Naive thymus-derived CD8-positive, alpha-beta T cell (primary cell): Measurements from ENCODE around the gene SLC45A2. TPM values are rescaled to one million over a fixed set of nuclear protein-coding genes. Genes with fewer than 3 reads are reported as not detected.

Experiments
- ATAC-seq, 2 donors: fragments of 150-1000 bp; cut with Tn5 transposase in 1 of 2; sonication (Bioruptor Pico), chemical (Tn5 transposase) in 1 of 2; 1 replicate in 1 of 2; 2 replicates in 1 of 2; pipeline ENCODE4 v1.10.0; 2021; ENCODE audit warnings: mild to moderate bottlenecking in 2 of 2, moderate library complexity in 2 of 2
- POLR2A ChIA-PET: fragments of 350-600 bp; sonication (Branson Sonifier 250); formaldehyde crosslinking; loops from one replicate; lab custom pipeline; 2021; ENCODE audit warnings: antibody characterized with exemption; lab: Charles Lee
- DNase-seq, 10 donors: peaks; one replicate each; pipeline versions ENCODE4 v3.0.0 to v3.0.0-alpha.2; 2020 to 2022
- H3K27ac Mint-ChIP-seq, 10 donors: one replicate each; pipeline ENCODE4 v1.8.0; 2020 to 2022; ENCODE audit warnings: mild to moderate bottlenecking in 10 of 10, mixed read lengths in 10 of 10, moderate library complexity in 4 of 10, inconsistent platforms in 1 of 10
- H3K27me3 Mint-ChIP-seq, 5 donors: one replicate each; pipeline ENCODE4 v1.8.0; 2021 to 2022; ENCODE audit warnings: mixed read lengths in 5 of 5
- H3K36me3 Mint-ChIP-seq, 3 donors: one replicate each; pipeline ENCODE4 v1.8.0; 2020 to 2022; ENCODE audit warnings: mixed read lengths in 3 of 3, mild to moderate bottlenecking in 2 of 3, inconsistent platforms in 1 of 3
- H3K4me1 Mint-ChIP-seq, 4 donors: one replicate each; pipeline ENCODE4 v1.8.0; 2021 to 2022; ENCODE audit warnings: mixed read lengths in 4 of 4
- H3K4me3 Mint-ChIP-seq, 10 donors: one replicate each; pipeline ENCODE4 v1.8.0; 2020 to 2022; ENCODE audit warnings: mild to moderate bottlenecking in 10 of 10, mixed read lengths in 10 of 10, moderate library complexity in 6 of 10, inconsistent platforms in 1 of 10
- H3K9me3 Mint-ChIP-seq, 9 donors: one replicate each; pipeline ENCODE4 v1.8.0; 2020 to 2022; ENCODE audit warnings: mixed read lengths in 9 of 9, mild to moderate bottlenecking in 3 of 9, inconsistent platforms in 1 of 9, moderate library complexity in 1 of 9
- polyA plus RNA-seq, 3 donors: library from polyadenylated mRNA; unstranded; fragments of 300-500 nt; fragmentation: Illumina TruSeq; gene quantifications; one replicate each; pipeline ENCODE4 v1.2.3, GENCODE V29; 2021
- total RNA-seq, 8 experiments: library from RNA in 2 of 8; stranded (reverse) in 2 of 8; gene quantifications; one replicate each; pipeline ENCODE4 v1.2.3 and lab custom pipeline; 2021 to 2026

Gene SLC45A2
- total and polyA plus RNA-seq, 5 experiments from 2014 or later = 0.93 TPM; not detected in 4

DNA sequence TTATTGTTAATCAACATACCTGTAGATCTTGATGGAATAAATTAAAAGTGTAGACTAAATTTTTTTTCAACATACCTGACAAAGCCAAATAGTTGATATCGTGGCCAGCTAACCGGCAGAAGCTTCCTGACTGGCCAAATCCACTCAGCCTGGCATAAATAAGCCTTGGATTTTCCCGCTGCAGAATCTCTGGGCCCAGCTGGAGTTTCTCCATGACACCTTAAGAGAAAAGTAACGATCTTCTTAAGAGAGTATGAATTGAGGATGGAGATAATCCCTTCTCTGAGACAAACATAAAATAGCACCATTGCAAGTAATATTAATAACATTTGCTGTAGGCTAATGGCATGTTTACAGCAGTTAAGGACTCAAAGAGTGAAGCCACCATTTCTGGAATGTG is 21.2 kb upstream of the SLC45A2 start:
- Mint-ChIP-seq H3K36me3 (peaks cover 5 to 28% (median 5%) of the 10 kb centered on the region in 3 donors), H3K4me3 (no peak overlapping the region), H3K27me3 (no peaks in the 10 kb centered on the region), H3K4me1 (peaks cover 12 to 30% (median 23%) of the 10 kb centered on the region in 4 donors), H3K27ac (peak overlapping the region in 2 of 10 donors; percentile 19 to 28), H3K9me3 (no peaks in the 10 kb centered on the region)
- ATAC-seq (no peak), DNase-seq (no peak)
- POLR2A ChIA-PET = interaction anchor here (0.8 kb wide), 1 partner anchor 16 kb away, joined by 4 read pairs; no protein-coding TSS in a partner anchor

- POLR2A ChIA-PET = no interaction called here
- Mint-ChIP-seq H3K4me1 (peaks cover 12 to 30% (median 23%) of the 10 kb centered on the region in 4 donors), H3K27me3 (no peaks in the 10 kb centered on the region), H3K27ac (peak overlapping the region in 1 of 10 donors; percentile 19), H3K4me3 (peak overlapping the region in 2 of 10 donors; percentile 5 to 7), H3K9me3 (no peaks in the 10 kb centered on the region), H3K36me3 (peaks cover 5 to 28% (median 5%) of the 10 kb centered on the region in 3 donors)
- DNase-seq = no peak
- no peak for ATAC-seq
These were observed 20.7 kb upstream of the SLC45A2 start for GRCh38 chr5:34005211-34005610.

DNA sequence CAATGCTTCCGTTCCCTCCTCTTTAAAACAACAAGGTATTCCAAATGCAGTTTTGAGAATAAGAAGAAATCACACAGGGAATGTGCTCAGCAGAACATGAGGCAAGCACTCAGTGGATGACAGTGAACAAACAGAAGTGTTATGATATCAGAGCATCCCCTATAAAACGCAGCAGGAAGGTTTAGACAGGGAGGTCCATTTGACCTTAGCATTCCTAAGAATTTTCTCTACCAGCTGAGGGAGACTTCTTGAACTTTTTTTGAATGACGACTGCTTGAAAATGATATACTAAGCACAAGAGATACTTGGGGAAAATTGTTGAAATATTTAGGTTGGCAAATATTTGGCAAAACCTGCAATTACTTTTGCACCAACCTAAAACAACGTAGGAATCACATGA is 19.4 kb upstream of the SLC45A2 start:
- peaks cover 8 to 24% (median 17%) of the 10 kb centered on the region in 4 donors for H3K4me1 Mint-ChIP-seq
- DNase-seq = no peak
- H3K36me3 Mint-ChIP-seq = peaks cover 5 to 28% (median 5%) of the 10 kb centered on the region in 3 donors
- H3K4me3 Mint-ChIP-seq = no peak overlapping the region
- POLR2A ChIA-PET = no interaction called here
- ATAC-seq = no peak
- H3K9me3 Mint-ChIP-seq = no peaks in the 10 kb centered on the region
- H3K27me3 Mint-ChIP-seq = no peaks in the 10 kb centered on the region
- H3K27ac Mint-ChIP-seq = no peak overlapping the region

DNA sequence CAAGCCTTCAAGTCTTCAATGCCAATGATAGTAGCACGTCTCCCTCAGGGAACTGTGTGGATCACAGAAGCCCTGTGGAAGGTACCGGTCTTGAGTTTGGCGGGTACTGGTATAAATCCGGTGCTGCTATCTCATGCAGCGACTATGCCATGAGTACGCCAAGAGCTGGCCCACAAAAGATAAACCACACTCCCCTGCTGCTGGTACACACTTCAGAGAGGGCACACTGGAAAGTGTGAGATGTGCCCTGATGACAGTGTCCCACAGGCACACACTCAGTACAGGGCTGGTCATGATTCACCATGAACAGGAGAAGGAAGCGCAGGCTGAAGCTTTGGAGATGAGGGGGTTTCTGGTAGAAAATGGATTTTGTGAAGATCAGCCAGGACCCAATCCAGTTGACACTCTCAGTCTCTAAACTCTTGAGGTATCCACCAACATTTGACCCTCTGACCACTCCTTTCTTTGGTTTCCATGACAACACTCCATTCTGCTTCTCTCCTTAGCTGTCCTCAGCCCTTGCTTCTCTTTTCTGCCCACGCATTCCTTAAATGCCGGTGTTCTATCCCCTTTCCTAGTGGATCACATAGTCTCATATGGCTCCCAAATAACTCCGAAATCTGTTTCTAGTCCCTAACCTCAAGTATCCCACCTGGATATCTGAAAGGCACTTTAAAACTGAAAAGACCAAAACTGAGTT is 18.3 kb upstream of the SLC45A2 start:
- H3K4me1 Mint-ChIP-seq = peaks cover 8 to 16% (median 11%) of the 10 kb centered on the region in 4 donors
- H3K27me3 Mint-ChIP-seq = no peaks in the 10 kb centered on the region
- no peak overlapping the region for H3K4me3 Mint-ChIP-seq
- ATAC-seq (no peak), DNase-seq (no peak)
- H3K27ac Mint-ChIP-seq = peak overlapping the region in 1 of 10 donors; percentile 25
- no peaks in the 10 kb centered on the region for H3K9me3 Mint-ChIP-seq
- POLR2A ChIA-PET = no interaction called here
- H3K36me3 Mint-ChIP-seq = peaks cover 5 to 28% (median 8%) of the 10 kb centered on the region in 3 donors

- H3K4me1 Mint-ChIP-seq = peaks cover 2 to 11% (median 7%) of the 10 kb centered on the region in 4 donors
- H3K4me3 Mint-ChIP-seq = no peak overlapping the region
- DNase-seq = no peak
- peak overlapping the region in 1 of 10 donors; percentile 58 for H3K27ac Mint-ChIP-seq
- H3K27me3 Mint-ChIP-seq = no peaks in the 10 kb centered on the region
- H3K9me3 Mint-ChIP-seq = no peaks in the 10 kb centered on the region
- POLR2A ChIA-PET = no interaction called here
- H3K36me3 Mint-ChIP-seq = peaks cover 5 to 32% (median 13%) of the 10 kb centered on the region in 3 donors
- ATAC-seq = no peak
These were observed 16.8 kb upstream of the SLC45A2 start for GRCh38 chr5:34001241-34001841.

DNA sequence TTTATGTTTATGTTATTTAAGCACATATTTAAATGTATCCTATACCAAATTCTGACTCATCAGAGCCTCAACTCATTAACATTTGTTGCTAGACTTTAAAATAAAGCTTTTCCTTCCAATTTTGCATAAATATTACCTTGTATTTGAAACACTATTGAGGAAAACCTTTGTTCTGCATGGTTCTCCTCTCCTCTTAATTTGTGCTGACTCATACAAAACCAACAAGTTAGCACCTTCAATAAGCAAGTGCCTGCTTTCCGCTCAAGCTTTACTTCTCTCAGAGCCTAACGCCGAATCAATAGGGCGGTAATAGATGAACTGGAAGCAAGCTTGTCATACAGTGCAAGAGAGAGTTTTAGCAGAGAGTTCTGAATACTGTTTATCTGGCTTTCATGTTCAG is 15.5 kb upstream of the SLC45A2 start:
- Mint-ChIP-seq H3K4me3 (no peak overlapping the region), H3K4me1 (peaks cover 1 to 7% (median 4%) of the 10 kb centered on the region in 4 donors), H3K27me3 (no peaks in the 10 kb centered on the region), H3K27ac (no peak overlapping the region), H3K9me3 (no peaks in the 10 kb centered on the region), H3K36me3 (peaks cover 5 to 41% (median 13%) of the 10 kb centered on the region in 3 donors)
- DNase-seq = no peak
- ATAC-seq = no peak
- POLR2A ChIA-PET = no interaction called here

DNA sequence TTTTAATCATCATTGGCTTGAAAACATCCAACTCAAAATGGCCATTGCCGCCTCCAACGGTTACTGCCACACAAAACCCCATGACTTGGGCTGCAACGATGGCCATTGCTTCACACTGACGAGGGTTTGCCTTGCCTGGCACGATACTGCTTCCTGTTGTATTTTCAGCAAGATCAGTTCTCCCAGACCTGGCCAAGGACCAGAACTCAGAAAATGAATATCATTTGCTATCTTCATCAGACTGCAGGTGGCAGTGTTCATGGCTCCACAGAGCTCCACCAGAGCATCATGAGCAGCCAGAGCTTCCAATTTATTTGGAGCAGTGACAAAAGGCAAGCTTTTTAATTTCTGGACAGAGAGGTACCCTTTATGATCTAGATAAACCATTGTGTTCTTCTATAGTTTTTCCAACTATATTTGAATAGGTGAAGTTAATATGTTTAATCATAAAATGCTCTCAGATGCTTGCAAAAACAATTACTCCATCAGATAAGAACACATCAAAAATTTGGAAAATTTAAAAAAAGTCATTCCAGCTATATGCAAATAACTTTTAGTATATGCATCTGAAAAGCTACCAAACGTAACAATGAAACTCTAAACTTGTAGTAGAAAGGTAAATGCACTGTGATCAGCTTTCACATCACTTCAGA is 13.0 kb upstream of the SLC45A2 start:
- Mint-ChIP-seq H3K36me3 (peaks cover 0 to 33% (median 8%) of the 10 kb centered on the region in 3 donors), H3K4me3 (no peak overlapping the region), H3K27me3 (no peaks in the 10 kb centered on the region), H3K9me3 (no peaks in the 10 kb centered on the region), H3K27ac (peak overlapping the region in 2 of 10 donors; percentile 7 to 38), H3K4me1 (peaks cover 1 to 7% (median 4%) of the 10 kb centered on the region in 4 donors)
- ATAC-seq (peak; percentile 66 to 71), DNase-seq (peak in 7 of 10 donors; percentile 4 to 64 (median 24))
- POLR2A ChIA-PET = interaction anchor here (0.9 kb wide), 1 partner anchor 11 kb away, joined by 4 read pairs; the partner anchor contains the start of gene AMACR

- DNase-seq (no peak), ATAC-seq (no peak)
- POLR2A ChIA-PET = no interaction called here
- Mint-ChIP-seq H3K4me3 (no peak overlapping the region), H3K27me3 (no peaks in the 10 kb centered on the region), H3K9me3 (no peaks in the 10 kb centered on the region), H3K4me1 (peaks cover 1 to 7% (median 4%) of the 10 kb centered on the region in 4 donors), H3K27ac (no peak overlapping the region), H3K36me3 (peaks cover 0 to 32% (median 8%) of the 10 kb centered on the region in 3 donors)
These were observed 11.4 kb upstream of the SLC45A2 start for GRCh38 chr5:33995865-33996264.

DNA sequence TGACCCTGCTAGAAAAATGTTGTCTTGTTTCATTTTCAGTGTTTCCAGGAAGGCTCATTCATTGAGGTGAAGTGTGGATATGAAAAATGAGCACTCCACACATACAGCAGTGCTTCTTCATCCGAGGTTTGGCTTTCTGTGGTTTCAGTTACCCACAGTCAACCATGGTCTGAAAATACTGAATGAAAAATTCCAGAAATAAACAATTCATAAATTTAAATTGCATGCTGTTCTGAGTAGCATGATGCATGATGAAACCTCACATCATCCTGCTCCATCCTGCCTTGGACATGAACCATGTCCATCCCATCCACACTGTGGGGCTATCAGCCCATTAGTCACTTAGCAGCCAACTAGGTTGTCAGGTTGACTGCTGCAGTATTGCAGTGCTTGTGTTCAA is 10.4 kb upstream of the SLC45A2 start:
- no peak for ATAC-seq
- Mint-ChIP-seq H3K9me3 (no peaks in the 10 kb centered on the region), H3K27me3 (no peaks in the 10 kb centered on the region), H3K4me3 (no peak overlapping the region), H3K4me1 (peaks cover 1 to 7% (median 4%) of the 10 kb centered on the region in 4 donors), H3K27ac (no peak overlapping the region), H3K36me3 (peaks cover 0 to 30% (median 8%) of the 10 kb centered on the region in 3 donors)
- POLR2A ChIA-PET = no interaction called here
- DNase-seq = no peak

DNA sequence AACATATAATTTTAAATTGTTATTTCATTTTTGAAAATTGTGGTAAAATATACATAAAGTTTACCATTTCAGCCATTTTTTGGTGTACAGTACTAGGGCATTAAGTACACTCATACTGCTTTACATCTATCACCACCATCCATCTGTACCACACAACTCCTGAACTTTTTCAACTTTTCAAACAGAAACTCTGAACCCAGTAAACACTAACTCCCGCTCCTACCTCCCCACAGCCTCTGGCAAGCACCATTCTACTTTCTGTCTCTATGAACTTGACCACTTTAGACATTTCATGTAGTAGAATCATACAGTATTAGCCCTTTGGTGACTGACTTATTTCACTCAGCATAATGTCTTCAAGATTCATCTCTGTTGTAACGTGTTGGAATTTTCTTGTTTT is 8.4 kb upstream of the SLC45A2 start:
- Mint-ChIP-seq H3K9me3 (no peaks in the 10 kb centered on the region), H3K36me3 (peaks cover 13 to 46% (median 21%) of the 10 kb centered on the region in 3 donors), H3K4me1 (peaks cover 1 to 7% (median 4%) of the 10 kb centered on the region in 4 donors), H3K27ac (no peak overlapping the region), H3K27me3 (no peaks in the 10 kb centered on the region), H3K4me3 (no peak overlapping the region)
- ATAC-seq (no peak), DNase-seq (no peak)
- POLR2A ChIA-PET = no interaction called here

DNA sequence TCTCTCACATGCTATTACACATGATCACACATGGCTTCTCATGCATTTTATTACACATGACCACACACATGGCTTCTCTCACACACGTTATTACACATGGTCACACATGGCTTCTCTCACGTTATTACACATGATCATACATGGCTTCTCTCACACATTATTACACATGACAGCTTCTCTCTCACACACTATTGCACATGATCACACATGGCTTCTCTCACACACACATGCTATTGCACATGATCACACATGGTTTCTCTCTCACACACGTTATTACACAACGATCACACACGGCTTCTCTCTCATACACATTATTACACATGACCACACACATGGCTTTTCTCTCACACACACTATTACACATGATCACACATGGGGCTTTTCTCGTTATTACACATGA is 954 bp upstream of the SLC45A2 start:
- no peak for ATAC-seq
- Mint-ChIP-seq H3K4me3 (no peak overlapping the region), H3K36me3 (peaks cover 13 to 27% (median 21%) of the 10 kb centered on the region in 3 donors), H3K9me3 (no peaks in the 10 kb centered on the region), H3K4me1 (no peaks in the 10 kb centered on the region), H3K27me3 (peaks cover 0 to 1% (median 0%) of the 10 kb centered on the region in 5 donors), H3K27ac (no peak overlapping the region)
- no peak for DNase-seq
- POLR2A ChIA-PET = no interaction called here

DNA sequence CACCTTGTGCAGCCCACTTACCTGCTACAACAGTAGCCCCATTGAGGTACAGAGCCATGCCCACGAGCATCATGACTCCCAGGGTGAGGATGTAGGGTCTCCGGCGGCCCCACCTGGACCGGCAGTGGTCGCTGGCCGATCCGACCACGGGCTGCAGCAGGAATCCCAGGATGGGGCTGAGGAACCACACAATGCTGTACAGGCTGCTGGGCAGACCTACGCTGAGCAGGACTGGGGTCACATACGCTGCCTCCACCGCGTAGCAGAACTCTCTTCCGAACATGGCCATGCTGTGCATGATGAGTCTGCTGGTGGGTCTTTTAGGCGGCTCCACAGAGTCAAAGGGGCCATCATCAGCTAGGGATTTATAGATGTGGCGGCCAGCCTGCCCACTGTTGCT is 315 bp downstream of the SLC45A2 start:
- Mint-ChIP-seq H3K27ac (no peak overlapping the region), H3K9me3 (no peaks in the 10 kb centered on the region), H3K36me3 (peaks cover 10 to 23% (median 17%) of the 10 kb centered on the region in 3 donors), H3K4me3 (no peak overlapping the region), H3K27me3 (peaks cover 0 to 2% (median 0%) of the 10 kb centered on the region in 5 donors), H3K4me1 (no peaks in the 10 kb centered on the region)
- ATAC-seq = no peak
- POLR2A ChIA-PET = no interaction called here
- DNase-seq = no peak
